ENCODE data around the gene CYP2U1. TPM values are rescaled to one million over a fixed set of nuclear protein-coding genes. Genes with fewer than 3 reads are reported as not detected.

The CYP2U1 gene
- total RNA-seq, 1 donor = 27.1 TPM

- Histone ChIP-seq H2AFZ (ENCODE audit: low read length) (no peak overlapping the region), H3K4me3 (ENCODE audit: insufficient read depth, low read length) (no peak overlapping the region), H3K27me3 (ENCODE audit: insufficient read depth, low read length) (no peaks in the 10 kb centered on the region), H3K27ac (ENCODE audit: low read depth, low read length) (no peak overlapping the region), H3K4me2 (ENCODE audit: insufficient read depth, low read length) (peak overlapping the region; percentile 81), H4K20me1 (ENCODE audit: insufficient read depth, low read length) (no peaks in the 10 kb centered on the region), H3K79me2 (ENCODE audit: insufficient read depth, low read length) (peaks cover 37% of the 10 kb centered on the region), H3K9me3 (ENCODE audit: low read depth, low read length) (no peaks in the 10 kb centered on the region), H3K4me1 (ENCODE audit: insufficient read depth, low read length) (peaks cover 14% of the 10 kb centered on the region), H3K36me3 (ENCODE audit: insufficient read depth, low read length) (no peaks in the 10 kb centered on the region)
- DNase-seq (ENCODE audit: insufficient read length, low spot score, missing footprints) = no peak
- TF ChIP-seq CTCF (IDR thresholded peaks at IDR 0.05; ENCODE audit: extremely low read depth, low read depth, low read length) = no peak
Measured at GRCh38 chr4:107988763-107989035, 57.4 kb downstream of the CYP2U1 start.

DNA sequence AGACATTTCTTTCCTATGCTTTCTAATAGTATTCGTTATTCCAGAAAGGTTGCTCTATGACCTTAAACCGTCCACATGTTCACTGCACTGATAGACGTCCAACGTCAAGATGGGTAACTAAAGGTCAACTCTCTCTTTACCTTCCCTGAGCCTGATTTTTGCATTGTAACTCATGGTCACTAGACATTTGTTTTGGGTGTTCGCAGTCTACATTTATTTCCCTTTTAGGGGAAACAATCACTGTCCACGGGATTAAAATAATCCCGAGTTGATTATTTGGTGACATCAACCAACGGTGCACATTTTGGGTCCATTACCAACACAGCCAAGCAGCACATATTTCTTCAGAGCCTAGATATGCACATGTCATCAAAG is 57.8 kb downstream of the CYP2U1 start:
- peak overlapping the region; percentile 94 for H2AFZ ChIP-seq (ENCODE audit: low read length)
- peak overlapping the region; percentile 81 for H3K4me2 ChIP-seq (ENCODE audit: insufficient read depth, low read length)
- no peaks in the 10 kb centered on the region for H3K27me3 ChIP-seq (ENCODE audit: insufficient read depth, low read length)
- H3K36me3 ChIP-seq (ENCODE audit: insufficient read depth, low read length) = no peaks in the 10 kb centered on the region
- H3K79me2 ChIP-seq (ENCODE audit: insufficient read depth, low read length) = peaks cover 41% of the 10 kb centered on the region
- no peaks in the 10 kb centered on the region for H3K9me3 ChIP-seq (ENCODE audit: low read depth, low read length)
- H3K27ac ChIP-seq (ENCODE audit: low read depth, low read length) = no peak overlapping the region
- peaks cover 14% of the 10 kb centered on the region for H3K4me1 ChIP-seq (ENCODE audit: insufficient read depth, low read length)
- peak overlapping the region; percentile 93 for H3K4me3 ChIP-seq (ENCODE audit: insufficient read depth, low read length)
- no peak for DNase-seq (ENCODE audit: insufficient read length, low spot score, missing footprints)
- TF ChIP-seq CTCF (IDR thresholded peaks at IDR 0.05; ENCODE audit: extremely low read depth, low read depth, low read length) = no peak
- no peaks in the 10 kb centered on the region for H4K20me1 ChIP-seq (ENCODE audit: insufficient read depth, low read length)

GRCh38 chr4:107989537-107990386 is 58.4 kb downstream of the CYP2U1 start, which contains the start of gene HADH:
Gene HADH, plus strand, starts transcription at chr4:107989889. Its CDS starts 44 bp downstream, at chr4:107989933.
- peak; percentile 99 for DNase-seq (ENCODE audit: insufficient read length, low spot score, missing footprints)
- Histone ChIP-seq H3K36me3 (ENCODE audit: insufficient read depth, low read length) (no peaks in the 10 kb centered on the region), H2AFZ (ENCODE audit: low read length) (peak within 1 kb of the TSS; percentile 94), H3K79me2 (ENCODE audit: insufficient read depth, low read length) (peaks cover 47% of the 10 kb centered on the region), H3K27ac (ENCODE audit: low read depth, low read length) (peak within 1 kb of the TSS; percentile 76), H3K4me1 (ENCODE audit: insufficient read depth, low read length) (peaks cover 14% of the 10 kb centered on the region), H4K20me1 (ENCODE audit: insufficient read depth, low read length) (no peaks in the 10 kb centered on the region), H3K4me2 (ENCODE audit: insufficient read depth, low read length) (peak within 1 kb of the TSS; percentile 81), H3K9me3 (ENCODE audit: low read depth, low read length) (no peaks in the 10 kb centered on the region), H3K27me3 (ENCODE audit: insufficient read depth, low read length) (no peaks in the 10 kb centered on the region), H3K4me3 (ENCODE audit: insufficient read depth, low read length) (peak within 1 kb of the TSS; percentile 93)
- TF ChIP-seq CTCF (IDR thresholded peaks at IDR 0.05; ENCODE audit: extremely low read depth, low read depth, low read length) = no peak

DNA sequence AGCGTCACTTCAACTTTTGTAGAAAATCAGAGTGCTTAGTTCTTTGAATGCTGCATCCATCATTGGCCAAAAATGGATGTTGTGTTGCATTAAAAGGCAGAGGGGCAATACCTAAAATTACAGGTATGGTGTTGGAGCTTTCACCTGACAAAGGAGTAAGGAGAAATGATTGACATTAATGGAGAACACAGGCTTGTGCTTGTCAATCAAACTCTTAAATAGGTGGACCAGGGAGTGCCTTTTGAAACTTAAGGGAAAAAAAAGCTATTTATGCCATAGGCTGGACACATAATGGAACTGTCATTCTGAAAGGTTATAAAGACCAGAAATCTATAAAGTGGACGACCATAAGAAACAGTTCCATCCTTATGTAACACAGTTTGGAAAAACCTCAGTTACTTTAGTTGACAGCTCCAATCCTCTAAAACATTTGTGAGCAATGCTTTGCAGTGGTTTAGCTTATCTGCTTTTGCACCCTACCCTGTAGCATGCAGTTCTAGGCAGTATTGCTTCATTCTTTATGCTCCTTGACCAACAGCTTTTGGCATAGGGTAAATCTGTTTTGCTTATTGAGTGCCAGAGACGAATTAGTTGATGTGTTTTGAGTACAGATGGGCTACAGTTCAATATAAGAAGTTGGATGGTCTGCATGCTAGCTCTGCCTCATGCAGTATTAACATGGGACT is 60.7 kb downstream of the CYP2U1 start:
- no peak overlapping the region for H3K4me2 ChIP-seq (ENCODE audit: insufficient read depth, low read length)
- H3K4me3 ChIP-seq (ENCODE audit: insufficient read depth, low read length) = no peak overlapping the region
- H3K27ac ChIP-seq (ENCODE audit: low read depth, low read length) = no peak overlapping the region
- H3K36me3 ChIP-seq (ENCODE audit: insufficient read depth, low read length) = no peaks in the 10 kb centered on the region
- DNase-seq (ENCODE audit: insufficient read length, low spot score, missing footprints) = peak; percentile 65
- H2AFZ ChIP-seq (ENCODE audit: low read length) = no peak overlapping the region
- TF ChIP-seq CTCF (IDR thresholded peaks at IDR 0.05; ENCODE audit: extremely low read depth, low read depth, low read length) = no peak
- no peaks in the 10 kb centered on the region for H3K9me3 ChIP-seq (ENCODE audit: low read depth, low read length)
- peaks cover 21% of the 10 kb centered on the region for H3K4me1 ChIP-seq (ENCODE audit: insufficient read depth, low read length)
- H3K79me2 ChIP-seq (ENCODE audit: insufficient read depth, low read length) = peaks cover 59% of the 10 kb centered on the region
- no peaks in the 10 kb centered on the region for H3K27me3 ChIP-seq (ENCODE audit: insufficient read depth, low read length)
- no peaks in the 10 kb centered on the region for H4K20me1 ChIP-seq (ENCODE audit: insufficient read depth, low read length)

Measured in osteoblast (primary cell).